A549 (cell line): Measurements from ENCODE around the gene TMEM200A. TPM values are rescaled to one million over a fixed set of nuclear protein-coding genes. Genes with fewer than 3 reads are reported as not detected.

Experiments
- ATAC-seq, 2 experiments: fragments of 200-7000 bp in 1 of 2; fragments of >200 bp in 1 of 2; cut with Nextera tagmentation in 1 of 2; cut with Tn5 transposase in 1 of 2; 3 replicates each; pipeline versions ENCODE4 v1.8.0 to v1.9.1; 2018 to 2020; ENCODE audit warnings: mild to moderate bottlenecking in 1 of 2, moderate library complexity in 1 of 2
- CTCF ChIA-PET: fragments of 300-600 bp; sonication (Branson Sonifier 250); formaldehyde crosslinking; extraction: SDS; loops from one replicate; lab custom pipeline; 2021; ENCODE audit warnings: antibody characterized with exemption, inconsistent platforms; lab: Yijun Ruan, JAX
- POLR2A ChIA-PET: fragments of 350-600 bp; formaldehyde crosslinking; extraction: SDS; loops from one replicate; lab custom pipeline; 2021; ENCODE audit warnings: antibody characterized with exemption, inconsistent platforms; lab: Yijun Ruan, JAX
- DNase-seq, 2 experiments: peaks; one replicate each; pipeline versions ENCODE4 v3.0.0 to v3.0.0-alpha.2; 2011 to 2016; ENCODE audit warnings: low read depth in 1 of 2, low spot score in 1 of 2
- FAIRE-seq: peaks from 2 replicates; lab custom pipeline; 2011; peaks lifted over from hg19 to GRCh38; lab: Jason Lieb, UNC
- H3K27ac ChIP-seq, 2 experiments: fragments of >200 bp; sonication (Bioruptor Twin); formaldehyde crosslinking; 3 replicates each; pipeline ENCODE4 v1.5.1; 2016 to 2017
- H3K4me1 ChIP-seq: fragments of >200 bp; sonication (Bioruptor Twin); formaldehyde crosslinking; 3 replicates; pipeline ENCODE4 v1.6.1; 2016
- H3K4me2 ChIP-seq: fragments of >200 bp; sonication (Bioruptor Twin); formaldehyde crosslinking; 3 replicates; pipeline ENCODE4 v1.6.1; 2016
- H3K4me3 ChIP-seq: fragments of >200 bp; sonication (Bioruptor Twin); formaldehyde crosslinking; 3 replicates; pipeline ENCODE4 v1.5.1; 2016
- H3K9me3 ChIP-seq: fragments of >200 bp; sonication (Bioruptor Twin); formaldehyde crosslinking; 3 replicates; pipeline ENCODE4 v1.6.1; 2016
- BCL3 ChIP-seq: fragments of >200 bp; sonication (Bioruptor Twin); formaldehyde crosslinking; IDR thresholded peaks from 3 replicates; pipeline ENCODE4 v1.6.1; 2016
- BHLHE40 ChIP-seq: IDR thresholded peaks from 2 replicates; pipeline ENCODE4 v1.6.1; 2012; ENCODE audit warnings: low read depth, low read length, inconsistent platforms
- CBX2 ChIP-seq: fragments of 200-600 bp; sonication (generic); IDR thresholded peaks from 2 replicates; pipeline ENCODE4 v1.6.1; 2016; ENCODE audit warnings: low read depth, mild to moderate bottlenecking, borderline replicate concordance
- CHD4 ChIP-seq: fragments of 200-600 bp; sonication (generic); IDR thresholded peaks from 2 replicates; pipeline ENCODE4 v1.6.1; 2016; ENCODE audit warnings: antibody characterized with exemption, mild to moderate bottlenecking, borderline replicate concordance
- EHMT2 ChIP-seq: fragments of 200-600 bp; sonication (generic); IDR thresholded peaks from 2 replicates; pipeline ENCODE4 v1.6.1; 2016; ENCODE audit warnings: antibody characterized with exemption, low read depth, mild to moderate bottlenecking, moderate library complexity
- EP300 ChIP-seq, 2 experiments: fragments of >200 bp; sonication (Bioruptor Twin); formaldehyde crosslinking; IDR thresholded peaks; 2 replicates in 1 of 2; 3 replicates in 1 of 2; pipeline ENCODE4 v1.6.1; 2016 to 2017
- FOSL2 ChIP-seq, 2 experiments: fragments of 450-650 bp in 1 of 2; fragments of >200 bp in 1 of 2; sonication (Bioruptor Twin) in 1 of 2; formaldehyde crosslinking; IDR thresholded peaks; 2 replicates each; pipeline versions ENCODE4 v1.5.0 to v1.6.1; 2016 to 2020; ENCODE audit warnings: mild to moderate bottlenecking in 1 of 2, moderate library complexity in 1 of 2
- HEYL ChIP-seq: fragments of 250-450 bp; sonication (Bioruptor Pico); IDR thresholded peaks from 2 replicates; pipeline ENCODE4 v1.8.0; 2021; ENCODE audit warnings: mild to moderate bottlenecking, moderate library complexity
- HOXA7 ChIP-seq: fragments of 250-450 bp; sonication (Bioruptor Pico); IDR thresholded peaks from 2 replicates; pipeline ENCODE4 v1.5.0; 2020; ENCODE audit warnings: mild to moderate bottlenecking, moderate library complexity
- HOXB5 ChIP-seq: fragments of 250-450 bp; sonication (Bioruptor Pico); IDR thresholded peaks from 2 replicates; pipeline ENCODE4 v1.5.0; 2020; ENCODE audit warnings: mild to moderate bottlenecking, moderate library complexity
- JUNB ChIP-seq: fragments of >200 bp; sonication (Bioruptor Twin); formaldehyde crosslinking; IDR thresholded peaks from 2 replicates; pipeline ENCODE4 v1.6.1; 2016
- KDM1A ChIP-seq: fragments of 200-600 bp; sonication (generic); IDR thresholded peaks from 2 replicates; pipeline ENCODE4 v1.6.1; 2016; ENCODE audit warnings: low read depth, mild to moderate bottlenecking
- KDM5A ChIP-seq: fragments of 200-600 bp; sonication (generic); IDR thresholded peaks from 2 replicates; pipeline ENCODE4 v1.6.1; 2016; ENCODE audit warnings: antibody characterized with exemption, mild to moderate bottlenecking
- MAFK ChIP-seq: fragments of 450-650 bp; IDR thresholded peaks from 2 replicates; pipeline ENCODE4 v1.6.1; 2014; ENCODE audit not compliant: partially characterized antibody
- MAZ ChIP-seq: fragments of 150-350 bp; IDR thresholded peaks from 2 replicates; pipeline ENCODE4 v1.6.1; 2014; ENCODE audit warnings: antibody characterized with exemption, low read depth, low read length, borderline replicate concordance
- NR3C1 ChIP-seq: fragments of >200 bp; sonication (Bioruptor Twin); formaldehyde crosslinking; IDR thresholded peaks from 3 replicates; pipeline ENCODE4 v1.6.1; 2017
- PBX3 ChIP-seq: IDR thresholded peaks from 2 replicates; pipeline ENCODE4 v1.6.1; 2012
- PHF8 ChIP-seq: fragments of 200-600 bp; sonication (generic); IDR thresholded peaks from 2 replicates; pipeline ENCODE4 v1.6.1; 2016; ENCODE audit warnings: low read depth, mild to moderate bottlenecking, antibody characterized with exemption, moderate library complexity, borderline replicate concordance
- POLR2A ChIP-seq: IDR thresholded peaks from 2 replicates; pipeline ENCODE4 v1.6.1; 2012; ENCODE audit warnings: mild to moderate bottlenecking, low read length
- RAD21 ChIP-seq, 2 experiments: fragments of >200 bp in 1 of 2; sonication (Bioruptor Twin) in 1 of 2; formaldehyde crosslinking in 1 of 2; IDR thresholded peaks in 1 of 2; conservative IDR thresholded peaks in 1 of 2; 2 replicates in 1 of 2; 3 replicates in 1 of 2; pipeline ENCODE4 v1.6.1; 2012 to 2018; ENCODE audit warnings: inconsistent platforms in 1 of 2
- ZC3H11A ChIP-seq: fragments of 450-650 bp; IDR thresholded peaks from 2 replicates; pipeline ENCODE4 v1.6.1; 2014; ENCODE audit warnings: antibody characterized with exemption, mild to moderate bottlenecking
- WGBS: methylation state at CpG from one replicate; pipeline ENCODE4 v1.1.6; 2017; ENCODE audit errors: missing lambda C conversion rate; 5-methylcytosine and 5-hydroxymethylcytosine counted together
- polyA plus RNA-seq, 4 experiments: library from polyadenylated mRNA; depleted of rRNA in 3 of 4; stranded (reverse); fragments of >200 nt; fragmentation: RNase III in 1 of 4; extraction: RNeasy Plus Mini Kit Qiagen cat#74134 plus additional on column Dnase treatment in 1 of 4; gene quantifications; 2 replicates in 3 of 4; 3 replicates in 1 of 4; pipeline ENCODE4 v1.2.3, GENCODE V29; 2011 to 2017
- TF ChIP-seq, protein P1 (sequence below): IDR thresholded peaks from 2 replicates; pipeline ENCODE4 v1.6.1; 2012
- TF ChIP-seq, protein P2 (sequence below): fragments of 250-450 bp; sonication (Bioruptor Pico); IDR thresholded peaks from 2 replicates; pipeline ENCODE4 v1.5.0; 2021; ENCODE audit warnings: mild to moderate bottlenecking, moderate library complexity, borderline replicate concordance

The TMEM200A gene
- polyA plus RNA-seq, 2 of the 4 experiments (the other 2 are of a cell fraction): 0.03 TPM; not detected in 1

- TF ChIP-seq HEYL (CRISPR knock-in tag): no peak
- TF ChIP-seq, protein P1, sequence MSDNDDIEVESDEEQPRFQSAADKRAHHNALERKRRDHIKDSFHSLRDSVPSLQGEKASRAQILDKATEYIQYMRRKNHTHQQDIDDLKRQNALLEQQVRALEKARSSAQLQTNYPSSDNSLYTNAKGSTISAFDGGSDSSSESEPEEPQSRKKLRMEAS: no peak
- no peak for TF ChIP-seq NR3C1
- TF ChIP-seq JUNB: no peak
- no peak for TF ChIP-seq BCL3
- no peak for TF ChIP-seq BHLHE40
- TF ChIP-seq CBX2: no peak
- TF ChIP-seq PBX3: no peak
- TF ChIP-seq CHD4: no peak
- TF ChIP-seq HOXB5: no peak
- no peak for TF ChIP-seq FOSL2 (IDR thresholded peaks at IDR 0.05)
- TF ChIP-seq FOSL2 (CRISPR knock-in tag; IDR thresholded peaks at IDR 0.05): no peak
- no peak for TF ChIP-seq MAFK
- no peak for TF ChIP-seq KDM1A
- Histone ChIP-seq H3K4me3 (no peak overlapping the region), H3K4me2 (no peak overlapping the region), H3K9me3 (no peaks in the 10 kb centered on the region), H3K27ac (no peak overlapping the region), H3K4me1 (no peaks in the 10 kb centered on the region)
- POLR2A ChIA-PET: no interaction called here
- FAIRE-seq (no peak), DNase-seq (no peak), ATAC-seq (no peak)
- CTCF ChIA-PET: no interaction called here
- WGBS: 14% methylated on average over 1 of the region's 1 CpG
Observed at GRCh38 chr6:130372786-130373185, 7.0 kb downstream of the TMEM200A start.

DNA sequence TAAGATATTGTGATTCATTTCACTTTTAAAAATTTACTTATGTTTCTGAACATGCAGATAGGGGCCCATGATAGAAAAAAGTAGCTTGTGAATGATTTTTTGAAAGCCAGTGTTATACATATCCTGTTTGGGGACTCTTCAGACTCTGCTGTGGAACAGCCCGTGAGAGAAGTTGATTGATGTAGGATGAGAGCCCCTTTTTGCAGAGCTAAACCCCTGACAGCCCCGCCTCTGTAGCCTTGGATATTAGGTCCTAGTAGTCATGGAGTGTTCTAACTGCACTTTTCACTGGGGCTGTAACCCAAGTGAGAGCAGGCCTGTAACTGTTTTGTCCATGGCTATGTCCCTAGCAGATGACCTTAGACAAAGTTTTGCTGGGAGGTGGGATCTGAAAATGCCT, 8.2 kb downstream of the TMEM200A start:
- POLR2A ChIA-PET: no interaction called here
- CTCF ChIA-PET: no interaction called here
- Histone ChIP-seq H3K4me1 (no peaks in the 10 kb centered on the region), H3K4me2 (no peak overlapping the region), H3K9me3 (no peaks in the 10 kb centered on the region), H3K4me3 (no peak overlapping the region), H3K27ac (no peak overlapping the region)
- no peak for DNase-seq
- no peak for FAIRE-seq
- TF ChIP-seq RAD21 (conservative IDR thresholded peaks at IDR 0.05 in 1 of 2, IDR thresholded peaks at IDR 0.05 in 1 of 2) (no peak), MAZ (no peak)
- no peak for ATAC-seq
- 7% methylated on average over 2 of the region's 2 CpGs for WGBS

DNA sequence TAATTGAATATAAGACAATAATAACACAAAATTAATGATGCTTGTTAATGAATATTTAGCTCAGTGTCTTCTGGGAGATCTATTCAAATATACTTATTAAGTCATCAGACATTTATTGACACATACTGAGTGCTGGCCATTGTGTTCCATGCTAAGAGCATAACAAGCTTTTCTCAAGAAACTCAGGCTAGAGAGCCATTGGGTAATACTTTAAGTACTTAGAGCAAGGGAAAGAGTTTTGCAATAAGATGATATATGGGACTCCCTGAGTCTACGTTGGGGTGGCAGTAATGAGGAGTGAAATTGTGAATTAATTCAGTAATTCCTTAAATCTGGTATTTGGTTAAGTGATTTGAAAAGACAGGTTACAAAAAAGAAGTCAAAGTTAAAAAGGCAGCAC, 11.1 kb downstream of the TMEM200A start:
- POLR2A ChIA-PET: no interaction called here

GRCh38 chr6:130377371-130377770, 11.6 kb downstream of the TMEM200A start:
- no peak overlapping the region for H3K27ac ChIP-seq
- no peak overlapping the region for H3K4me2 ChIP-seq
- ATAC-seq (no peak), DNase-seq (no peak), FAIRE-seq (no peak)
- H3K9me3 ChIP-seq: no peaks in the 10 kb centered on the region
- POLR2A ChIA-PET: no interaction called here
- CTCF ChIA-PET: no interaction called here
- no peaks in the 10 kb centered on the region for H3K4me1 ChIP-seq
- TF ChIP-seq KDM5A: no peak
- no peak for TF ChIP-seq EHMT2
- no peak for TF ChIP-seq HOXA7 (CRISPR knock-in tag)
- TF ChIP-seq ZC3H11A: no peak
- TF ChIP-seq, protein P2, sequence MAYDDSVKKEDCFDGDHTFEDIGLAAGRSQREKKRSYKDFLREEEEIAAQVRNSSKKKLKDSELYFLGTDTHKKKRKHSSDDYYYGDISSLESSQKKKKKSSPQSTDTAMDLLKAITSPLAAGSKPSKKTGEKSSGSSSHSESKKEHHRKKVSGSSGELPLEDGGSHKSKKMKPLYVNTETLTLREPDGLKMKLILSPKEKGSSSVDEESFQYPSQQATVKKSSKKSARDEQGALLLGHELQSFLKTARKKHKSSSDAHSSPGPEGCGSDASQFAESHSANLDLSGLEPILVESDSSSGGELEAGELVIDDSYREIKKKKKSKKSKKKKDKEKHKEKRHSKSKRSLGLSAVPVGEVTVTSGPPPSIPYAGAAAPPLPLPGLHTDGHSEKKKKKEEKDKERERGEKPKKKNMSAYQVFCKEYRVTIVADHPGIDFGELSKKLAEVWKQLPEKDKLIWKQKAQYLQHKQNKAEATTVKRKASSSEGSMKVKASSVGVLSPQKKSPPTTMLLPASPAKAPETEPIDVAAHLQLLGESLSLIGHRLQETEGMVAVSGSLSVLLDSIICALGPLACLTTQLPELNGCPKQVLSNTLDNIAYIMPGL (CRISPR knock-in tag): no peak
- TF ChIP-seq NR3C1: no peak
- TF ChIP-seq CBX2: no peak
- TF ChIP-seq, protein P1: no peak
- TF ChIP-seq PHF8: no peak
- TF ChIP-seq EP300 (IDR thresholded peaks at IDR 0.05): no peak
- no peak for TF ChIP-seq HOXB5
- no peak for TF ChIP-seq CHD4
- TF ChIP-seq POLR2A: no peak
- H3K4me3 ChIP-seq: no peak overlapping the region

More for the DNA sequence above, 11.1 kb downstream of the TMEM200A start:
- no peak overlapping the region for H3K27ac ChIP-seq
- H3K4me2 ChIP-seq: no peak overlapping the region
- DNase-seq: no peak
- 5% methylated on average over 1 of the region's 1 CpG for WGBS
- CTCF ChIA-PET: no interaction called here
- no peak for FAIRE-seq
- TF ChIP-seq HOXB5: no peak
- no peak for ATAC-seq
- no peak overlapping the region for H3K4me3 ChIP-seq
- H3K4me1 ChIP-seq: no peaks in the 10 kb centered on the region
- no peaks in the 10 kb centered on the region for H3K9me3 ChIP-seq
